Measurements from ENCODE around the gene OR4P4. TPM values are rescaled to one million over a fixed set of nuclear protein-coding genes. Genes with fewer than 3 reads are reported as not detected.

OR4P4 gene
- total and polyA plus RNA-seq, 4 donors: not detected

- H3K4me3 ChIP-seq (ENCODE audit: low read depth in 1 of 3, low read length in 3 of 3): no peak overlapping the region
- WGBS: 78% methylated on average over 2 of the region's 2 CpGs
- no peaks in the 10 kb centered on the region for H3K36me3 ChIP-seq (ENCODE audit: control insufficient read depth in 4 of 4, insufficient read depth in 3 of 4, low read depth in 1 of 4, low read length in 3 of 4)
- H3K4me1 ChIP-seq (ENCODE audit: control insufficient read depth in 4 of 4, insufficient read depth in 4 of 4, low read length in 3 of 4): no peaks in the 10 kb centered on the region
- no peak for DNase-seq (ENCODE audit: low spot score)
- no peak for TF ChIP-seq YY1 (IDR thresholded peaks at IDR 0.05)
- TF ChIP-seq FOXA1 (IDR thresholded peaks at IDR 0.05): no peak
- no peak for TF ChIP-seq NR2F2 (IDR thresholded peaks at IDR 0.05)
- no peak for TF ChIP-seq HNF4A (conservative IDR thresholded peaks at IDR 0.05)
- no peak for TF ChIP-seq RXRA (IDR thresholded peaks at IDR 0.05)
- TF ChIP-seq, protein P1, sequence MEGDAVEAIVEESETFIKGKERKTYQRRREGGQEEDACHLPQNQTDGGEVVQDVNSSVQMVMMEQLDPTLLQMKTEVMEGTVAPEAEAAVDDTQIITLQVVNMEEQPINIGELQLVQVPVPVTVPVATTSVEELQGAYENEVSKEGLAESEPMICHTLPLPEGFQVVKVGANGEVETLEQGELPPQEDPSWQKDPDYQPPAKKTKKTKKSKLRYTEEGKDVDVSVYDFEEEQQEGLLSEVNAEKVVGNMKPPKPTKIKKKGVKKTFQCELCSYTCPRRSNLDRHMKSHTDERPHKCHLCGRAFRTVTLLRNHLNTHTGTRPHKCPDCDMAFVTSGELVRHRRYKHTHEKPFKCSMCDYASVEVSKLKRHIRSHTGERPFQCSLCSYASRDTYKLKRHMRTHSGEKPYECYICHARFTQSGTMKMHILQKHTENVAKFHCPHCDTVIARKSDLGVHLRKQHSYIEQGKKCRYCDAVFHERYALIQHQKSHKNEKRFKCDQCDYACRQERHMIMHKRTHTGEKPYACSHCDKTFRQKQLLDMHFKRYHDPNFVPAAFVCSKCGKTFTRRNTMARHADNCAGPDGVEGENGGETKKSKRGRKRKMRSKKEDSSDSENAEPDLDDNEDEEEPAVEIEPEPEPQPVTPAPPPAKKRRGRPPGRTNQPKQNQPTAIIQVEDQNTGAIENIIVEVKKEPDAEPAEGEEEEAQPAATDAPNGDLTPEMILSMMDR (IDR thresholded peaks at IDR 0.05; ENCODE audit: low read depth, low read length, missing input control): no peak
- no peak for TF ChIP-seq GABPA (IDR thresholded peaks at IDR 0.05 in 1 of 2, conservative IDR thresholded peaks at IDR 0.05 in 1 of 2)
- no peak for TF ChIP-seq ZBTB33 (IDR thresholded peaks at IDR 0.05)
- no peak for TF ChIP-seq EGR1 (IDR thresholded peaks at IDR 0.05; ENCODE audit: low read depth in 2 of 2)
- no peak for TF ChIP-seq SP1 (IDR thresholded peaks at IDR 0.05)
- TF ChIP-seq, protein P2, sequence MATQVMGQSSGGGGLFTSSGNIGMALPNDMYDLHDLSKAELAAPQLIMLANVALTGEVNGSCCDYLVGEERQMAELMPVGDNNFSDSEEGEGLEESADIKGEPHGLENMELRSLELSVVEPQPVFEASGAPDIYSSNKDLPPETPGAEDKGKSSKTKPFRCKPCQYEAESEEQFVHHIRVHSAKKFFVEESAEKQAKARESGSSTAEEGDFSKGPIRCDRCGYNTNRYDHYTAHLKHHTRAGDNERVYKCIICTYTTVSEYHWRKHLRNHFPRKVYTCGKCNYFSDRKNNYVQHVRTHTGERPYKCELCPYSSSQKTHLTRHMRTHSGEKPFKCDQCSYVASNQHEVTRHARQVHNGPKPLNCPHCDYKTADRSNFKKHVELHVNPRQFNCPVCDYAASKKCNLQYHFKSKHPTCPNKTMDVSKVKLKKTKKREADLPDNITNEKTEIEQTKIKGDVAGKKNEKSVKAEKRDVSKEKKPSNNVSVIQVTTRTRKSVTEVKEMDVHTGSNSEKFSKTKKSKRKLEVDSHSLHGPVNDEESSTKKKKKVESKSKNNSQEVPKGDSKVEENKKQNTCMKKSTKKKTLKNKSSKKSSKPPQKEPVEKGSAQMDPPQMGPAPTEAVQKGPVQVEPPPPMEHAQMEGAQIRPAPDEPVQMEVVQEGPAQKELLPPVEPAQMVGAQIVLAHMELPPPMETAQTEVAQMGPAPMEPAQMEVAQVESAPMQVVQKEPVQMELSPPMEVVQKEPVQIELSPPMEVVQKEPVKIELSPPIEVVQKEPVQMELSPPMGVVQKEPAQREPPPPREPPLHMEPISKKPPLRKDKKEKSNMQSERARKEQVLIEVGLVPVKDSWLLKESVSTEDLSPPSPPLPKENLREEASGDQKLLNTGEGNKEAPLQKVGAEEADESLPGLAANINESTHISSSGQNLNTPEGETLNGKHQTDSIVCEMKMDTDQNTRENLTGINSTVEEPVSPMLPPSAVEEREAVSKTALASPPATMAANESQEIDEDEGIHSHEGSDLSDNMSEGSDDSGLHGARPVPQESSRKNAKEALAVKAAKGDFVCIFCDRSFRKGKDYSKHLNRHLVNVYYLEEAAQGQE (IDR thresholded peaks at IDR 0.05): no peak
- no peak for TF ChIP-seq HNF4G (IDR thresholded peaks at IDR 0.05)
- TF ChIP-seq, protein P3, sequence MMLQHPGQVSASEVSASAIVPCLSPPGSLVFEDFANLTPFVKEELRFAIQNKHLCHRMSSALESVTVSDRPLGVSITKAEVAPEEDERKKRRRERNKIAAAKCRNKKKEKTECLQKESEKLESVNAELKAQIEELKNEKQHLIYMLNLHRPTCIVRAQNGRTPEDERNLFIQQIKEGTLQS (IDR thresholded peaks at IDR 0.05): no peak
- TF ChIP-seq TAF1 (conservative IDR thresholded peaks at IDR 0.05): no peak
- no peak for TF ChIP-seq RAD21 (IDR thresholded peaks at IDR 0.05)
- TF ChIP-seq, protein P4, sequence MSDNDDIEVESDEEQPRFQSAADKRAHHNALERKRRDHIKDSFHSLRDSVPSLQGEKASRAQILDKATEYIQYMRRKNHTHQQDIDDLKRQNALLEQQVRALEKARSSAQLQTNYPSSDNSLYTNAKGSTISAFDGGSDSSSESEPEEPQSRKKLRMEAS (IDR thresholded peaks at IDR 0.05): no peak
- TF ChIP-seq FOXA2 (IDR thresholded peaks at IDR 0.05): no peak
- no peak for TF ChIP-seq JUND (IDR thresholded peaks at IDR 0.05)
- no peak overlapping the region for H3K27ac ChIP-seq (ENCODE audit: low read depth in 1 of 2, low read length in 2 of 2)
- H3K27me3 ChIP-seq (ENCODE audit: control insufficient read depth in 4 of 4, insufficient read depth in 4 of 4, low read length in 3 of 4): no peaks in the 10 kb centered on the region
- peaks cover 0 to 2% (median 0%) of the 10 kb centered on the region in 4 donors for H3K9me3 ChIP-seq (ENCODE audit: control insufficient read depth in 4 of 4, low read length in 3 of 4)
- H3K9ac ChIP-seq (ENCODE audit: low read depth in 1 of 2, low read length in 2 of 2): no peak overlapping the region
These were observed 23.2 kb downstream of the OR4P4 start for GRCh38 chr11:55658031-55658573.

Measured in liver (tissue), 9 donors.